ENCODE results near the gene HIBCH. TPM values are rescaled to one million over a fixed set of nuclear protein-coding genes. Genes with fewer than 3 reads are reported as not detected.

The HIBCH gene
- total RNA-seq, 3 donors from 2014 or later (not counting 1 experiment from before 2014, with no cell fraction given) = 19.3 to 31.4 (median 21.6) TPM

DNA sequence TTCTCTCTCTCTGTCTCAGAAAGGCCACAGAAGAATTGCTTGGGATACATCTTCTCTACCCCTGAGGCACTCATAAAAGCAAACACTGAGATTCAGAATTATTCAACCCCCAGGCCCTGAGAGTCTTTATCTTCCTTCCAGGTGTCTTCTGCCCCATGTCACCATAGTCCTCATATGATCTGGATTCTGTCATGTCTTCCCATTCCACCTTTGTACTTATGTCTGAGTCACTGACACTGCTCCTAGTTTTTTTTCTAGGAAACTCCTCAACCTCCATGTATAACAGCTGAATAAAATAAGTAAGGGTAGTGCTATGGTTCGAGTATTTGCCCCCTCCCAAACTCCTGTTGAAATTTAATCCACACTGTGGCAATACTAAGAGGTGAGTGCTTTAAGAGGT lies 11.6 kb downstream of the HIBCH start:
- TF ChIP-seq, protein P1, sequence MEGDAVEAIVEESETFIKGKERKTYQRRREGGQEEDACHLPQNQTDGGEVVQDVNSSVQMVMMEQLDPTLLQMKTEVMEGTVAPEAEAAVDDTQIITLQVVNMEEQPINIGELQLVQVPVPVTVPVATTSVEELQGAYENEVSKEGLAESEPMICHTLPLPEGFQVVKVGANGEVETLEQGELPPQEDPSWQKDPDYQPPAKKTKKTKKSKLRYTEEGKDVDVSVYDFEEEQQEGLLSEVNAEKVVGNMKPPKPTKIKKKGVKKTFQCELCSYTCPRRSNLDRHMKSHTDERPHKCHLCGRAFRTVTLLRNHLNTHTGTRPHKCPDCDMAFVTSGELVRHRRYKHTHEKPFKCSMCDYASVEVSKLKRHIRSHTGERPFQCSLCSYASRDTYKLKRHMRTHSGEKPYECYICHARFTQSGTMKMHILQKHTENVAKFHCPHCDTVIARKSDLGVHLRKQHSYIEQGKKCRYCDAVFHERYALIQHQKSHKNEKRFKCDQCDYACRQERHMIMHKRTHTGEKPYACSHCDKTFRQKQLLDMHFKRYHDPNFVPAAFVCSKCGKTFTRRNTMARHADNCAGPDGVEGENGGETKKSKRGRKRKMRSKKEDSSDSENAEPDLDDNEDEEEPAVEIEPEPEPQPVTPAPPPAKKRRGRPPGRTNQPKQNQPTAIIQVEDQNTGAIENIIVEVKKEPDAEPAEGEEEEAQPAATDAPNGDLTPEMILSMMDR (IDR thresholded peaks at IDR 0.05) = no peak
- Histone ChIP-seq H3K4me3 (ENCODE audit: low read length) (no peak overlapping the region), H3K27ac (ENCODE audit: low read length) (no peak overlapping the region), H3K36me3 (ENCODE audit: control insufficient read depth, insufficient read depth, low read length) (peaks cover 22% of the 10 kb centered on the region), H3K4me1 (ENCODE audit: control insufficient read depth, insufficient read depth, low read length) (no peaks in the 10 kb centered on the region), H3K27me3 (ENCODE audit: control insufficient read depth, insufficient read depth, low read length) (no peaks in the 10 kb centered on the region), H3K9me3 (ENCODE audit: control insufficient read depth, insufficient read depth, low read length) (no peaks in the 10 kb centered on the region)
- no peaks in the 10 kb centered on the region for H3K9me3 Mint-ChIP-seq
- H3K4me1 Mint-ChIP-seq = peaks cover 16 to 20% of the 10 kb centered on the region in 2 donors
- ATAC-seq (no peak), DNase-seq (no peak)
- WGBS (ENCODE audit: insufficient coverage) = no CpG with 5 or more reads among the region's 1 CpG
- H3K27ac Mint-ChIP-seq = no peak overlapping the region
- intact Hi-C loops (cut with micrococcal nuclease) = no loop called here
- no peak overlapping the region for H3K4me3 Mint-ChIP-seq
- H3K36me3 Mint-ChIP-seq = no peaks in the 10 kb centered on the region
- no peaks in the 10 kb centered on the region for H3K27me3 Mint-ChIP-seq (ENCODE audit: low read depth in 2 of 2)

DNA sequence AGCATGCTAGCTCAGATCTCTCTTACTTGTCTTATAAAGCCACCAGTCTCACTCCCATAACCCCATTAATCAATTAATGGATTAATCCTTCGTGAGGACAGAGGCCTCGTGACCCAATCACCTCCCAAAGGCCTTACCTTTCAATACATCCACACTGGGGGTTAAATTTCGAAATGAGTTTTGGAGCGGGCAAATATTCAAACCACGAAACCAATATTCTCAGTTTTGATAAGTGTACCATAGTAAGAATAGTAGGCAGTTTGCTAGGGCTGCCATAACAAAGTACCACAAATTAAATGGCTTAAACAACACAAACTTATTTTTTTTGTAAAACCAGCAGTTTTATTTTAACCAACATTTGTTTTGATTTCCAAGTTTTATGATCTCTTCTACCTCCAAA lies 15.2 kb downstream of the HIBCH start:
- H3K36me3 ChIP-seq (ENCODE audit: control insufficient read depth, insufficient read depth, low read length) = peaks cover 8% of the 10 kb centered on the region
- no peak overlapping the region for H3K4me3 ChIP-seq (ENCODE audit: low read length)
- peaks cover 12% of the 10 kb centered on the region for H3K36me3 Mint-ChIP-seq
- no peak overlapping the region for H3K27ac ChIP-seq (ENCODE audit: low read length)
- DNase-seq (no peak), ATAC-seq (no peak)
- H3K27me3 ChIP-seq (ENCODE audit: control insufficient read depth, insufficient read depth, low read length) = no peaks in the 10 kb centered on the region
- no peaks in the 10 kb centered on the region for H3K27me3 Mint-ChIP-seq (ENCODE audit: low read depth in 2 of 2)
- H3K9me3 ChIP-seq (ENCODE audit: control insufficient read depth, insufficient read depth, low read length) = no peaks in the 10 kb centered on the region
- H3K4me3 Mint-ChIP-seq = no peak overlapping the region
- H3K27ac Mint-ChIP-seq = no peak overlapping the region
- H3K4me1 Mint-ChIP-seq = peaks cover 29 to 40% of the 10 kb centered on the region in 2 donors
- intact Hi-C loops (cut with micrococcal nuclease) = no loop called here
- TF ChIP-seq, protein P1 (IDR thresholded peaks at IDR 0.05) = no peak
- WGBS (ENCODE audit: insufficient coverage) = 94% methylated on average over 2 of the region's 5 CpGs
- H3K9me3 Mint-ChIP-seq = no peaks in the 10 kb centered on the region
- no peaks in the 10 kb centered on the region for H3K4me1 ChIP-seq (ENCODE audit: control insufficient read depth, insufficient read depth, low read length)

DNA sequence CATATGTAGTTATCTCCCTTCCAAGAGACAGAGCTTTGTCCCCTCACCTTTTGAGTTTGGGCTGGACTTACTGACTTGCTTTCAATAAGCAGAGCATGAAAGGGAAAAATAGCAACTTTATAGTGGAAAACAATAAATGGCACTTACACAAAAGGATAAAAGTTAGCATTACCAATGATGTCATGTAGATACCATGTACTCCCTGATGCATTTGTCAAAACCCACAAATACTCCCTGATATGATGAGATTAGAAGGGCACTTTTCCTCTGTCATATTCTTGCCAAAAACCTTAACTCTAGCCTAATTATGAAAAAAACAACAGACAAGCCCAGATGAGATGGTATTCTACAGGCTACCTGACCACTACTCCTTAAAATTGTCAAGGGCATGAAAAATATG lies 16.0 kb downstream of the HIBCH start:
- DNase-seq (no peak), ATAC-seq (no peak)
- Histone ChIP-seq H3K4me3 (ENCODE audit: low read length) (no peak overlapping the region), H3K9me3 (ENCODE audit: control insufficient read depth, insufficient read depth, low read length) (no peaks in the 10 kb centered on the region), H3K4me1 (ENCODE audit: control insufficient read depth, insufficient read depth, low read length) (no peaks in the 10 kb centered on the region), H3K27me3 (ENCODE audit: control insufficient read depth, insufficient read depth, low read length) (no peaks in the 10 kb centered on the region), H3K27ac (ENCODE audit: low read length) (no peak overlapping the region), H3K36me3 (ENCODE audit: control insufficient read depth, insufficient read depth, low read length) (peaks cover 6% of the 10 kb centered on the region)
- H3K9me3 Mint-ChIP-seq = no peaks in the 10 kb centered on the region
- H3K27me3 Mint-ChIP-seq (ENCODE audit: low read depth in 2 of 2) = no peaks in the 10 kb centered on the region
- no peak overlapping the region for H3K27ac Mint-ChIP-seq
- no peak overlapping the region for H3K4me3 Mint-ChIP-seq
- H3K36me3 Mint-ChIP-seq = peaks cover 12% of the 10 kb centered on the region
- intact Hi-C loops (cut with micrococcal nuclease) = no loop called here
- H3K4me1 Mint-ChIP-seq = peaks cover 29 to 40% of the 10 kb centered on the region in 2 donors
- TF ChIP-seq, protein P1 (IDR thresholded peaks at IDR 0.05) = no peak

DNA sequence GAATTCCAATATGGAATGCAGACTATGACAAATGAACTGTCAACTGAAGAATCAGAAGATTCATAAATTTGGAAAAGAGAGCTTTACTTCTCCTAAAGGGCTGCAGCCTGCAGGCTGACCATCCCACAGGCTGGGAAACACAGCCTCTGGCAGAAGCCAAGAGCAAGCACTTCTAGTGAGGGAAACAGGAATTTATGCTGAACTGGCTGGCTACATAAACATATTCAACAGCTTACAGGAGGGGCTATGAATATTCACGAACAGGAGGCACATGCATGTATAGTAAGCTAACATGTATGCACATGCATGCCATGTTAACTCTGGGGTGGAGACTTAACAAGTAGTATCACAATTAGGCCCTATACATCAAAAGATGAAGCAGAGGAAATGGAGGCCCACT lies 17.6 kb downstream of the HIBCH start:
- Histone ChIP-seq H3K36me3 (ENCODE audit: control insufficient read depth, insufficient read depth, low read length) (peaks cover 2% of the 10 kb centered on the region), H3K4me3 (ENCODE audit: low read length) (no peak overlapping the region), H3K27ac (ENCODE audit: low read length) (no peak overlapping the region), H3K4me1 (ENCODE audit: control insufficient read depth, insufficient read depth, low read length) (no peaks in the 10 kb centered on the region), H3K9me3 (ENCODE audit: control insufficient read depth, insufficient read depth, low read length) (no peaks in the 10 kb centered on the region), H3K27me3 (ENCODE audit: control insufficient read depth, insufficient read depth, low read length) (no peaks in the 10 kb centered on the region)
- DNase-seq (no peak), ATAC-seq (no peak)
- TF ChIP-seq, protein P1 (IDR thresholded peaks at IDR 0.05) = no peak
- Mint-ChIP-seq H3K9me3 (no peaks in the 10 kb centered on the region), H3K4me1 (peaks cover 25 to 35% of the 10 kb centered on the region in 2 donors), H3K4me3 (no peak overlapping the region), H3K36me3 (peaks cover 12% of the 10 kb centered on the region), H3K27me3 (ENCODE audit: low read depth in 2 of 2) (no peaks in the 10 kb centered on the region), H3K27ac (no peak overlapping the region)
- intact Hi-C loops (cut with micrococcal nuclease) = no loop called here
- WGBS (ENCODE audit: insufficient coverage) = 88% methylated on average over 1 of the region's 1 CpG
